ENCODE results near the gene DCAF4L1. TPM values are rescaled to one million over a fixed set of nuclear protein-coding genes. Genes with fewer than 3 reads are reported as not detected.

Gene DCAF4L1
- polyA plus RNA-seq, 1 donor from 2014 or later: 0.31 TPM

- no peaks in the 10 kb centered on the region for H3K9me2 ChIP-seq (ENCODE audit: insufficient read depth, low read length)
- H3K9me3 ChIP-seq (ENCODE audit: low read length): no peaks in the 10 kb centered on the region
- no peak overlapping the region for H3K9ac ChIP-seq (ENCODE audit: low read length)
- H2AFZ ChIP-seq (ENCODE audit: low read depth, low read length): no peak overlapping the region
- peaks cover 5% of the 10 kb centered on the region for H3K79me2 ChIP-seq (replicated peaks; ENCODE audit: insufficient read depth, low read length)
- H3K4me3 ChIP-seq (ENCODE audit: low read length): no peak overlapping the region
- no peaks in the 10 kb centered on the region for H3F3A ChIP-seq (ENCODE audit: insufficient read depth, low read length, poor library complexity, severe bottlenecking)
- H3K27me3 ChIP-seq (ENCODE audit: insufficient read depth, low read depth, low read length): no peaks in the 10 kb centered on the region
- no peaks in the 10 kb centered on the region for H4K20me1 ChIP-seq (ENCODE audit: insufficient read depth)
- TF ChIP-seq REST (IDR thresholded peaks at IDR 0.05; ENCODE audit: borderline replicate concordance) (no peak), POLR2AphosphoS5 (IDR thresholded peaks at IDR 0.05) (no peak), SMC3 (conservative IDR thresholded peaks at IDR 0.05; ENCODE audit: poor library complexity) (no peak), MXI1 (conservative IDR thresholded peaks at IDR 0.05; ENCODE audit: poor library complexity, severe bottlenecking) (no peak), RAD21 (conservative IDR thresholded peaks at IDR 0.05) (no peak), EZH2 (IDR thresholded peaks at IDR 0.05; ENCODE audit: borderline replicate concordance, insufficient read depth, low read length, poor library complexity, severe bottlenecking) (no peak), TAF1 (IDR thresholded peaks at IDR 0.05; ENCODE audit: low read depth) (no peak), EP300 (conservative IDR thresholded peaks at IDR 0.05; ENCODE audit: poor library complexity, severe bottlenecking) (no peak)
- TF ChIP-seq, protein P1, sequence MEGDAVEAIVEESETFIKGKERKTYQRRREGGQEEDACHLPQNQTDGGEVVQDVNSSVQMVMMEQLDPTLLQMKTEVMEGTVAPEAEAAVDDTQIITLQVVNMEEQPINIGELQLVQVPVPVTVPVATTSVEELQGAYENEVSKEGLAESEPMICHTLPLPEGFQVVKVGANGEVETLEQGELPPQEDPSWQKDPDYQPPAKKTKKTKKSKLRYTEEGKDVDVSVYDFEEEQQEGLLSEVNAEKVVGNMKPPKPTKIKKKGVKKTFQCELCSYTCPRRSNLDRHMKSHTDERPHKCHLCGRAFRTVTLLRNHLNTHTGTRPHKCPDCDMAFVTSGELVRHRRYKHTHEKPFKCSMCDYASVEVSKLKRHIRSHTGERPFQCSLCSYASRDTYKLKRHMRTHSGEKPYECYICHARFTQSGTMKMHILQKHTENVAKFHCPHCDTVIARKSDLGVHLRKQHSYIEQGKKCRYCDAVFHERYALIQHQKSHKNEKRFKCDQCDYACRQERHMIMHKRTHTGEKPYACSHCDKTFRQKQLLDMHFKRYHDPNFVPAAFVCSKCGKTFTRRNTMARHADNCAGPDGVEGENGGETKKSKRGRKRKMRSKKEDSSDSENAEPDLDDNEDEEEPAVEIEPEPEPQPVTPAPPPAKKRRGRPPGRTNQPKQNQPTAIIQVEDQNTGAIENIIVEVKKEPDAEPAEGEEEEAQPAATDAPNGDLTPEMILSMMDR (IDR thresholded peaks at IDR 0.05; ENCODE audit: poor library complexity, severe bottlenecking): no peak
- peaks cover 5% of the 10 kb centered on the region for H3K36me3 ChIP-seq (ENCODE audit: insufficient read depth, low read length)
- no peak overlapping the region for H3K27ac ChIP-seq (ENCODE audit: low read length)
- no peak overlapping the region for H3K4me2 ChIP-seq (ENCODE audit: low read length)
Measured at GRCh38 chr4:41943506-41943905, 38.0 kb upstream of the DCAF4L1 start.

GRCh38 chr4:41944089-41944488, 37.5 kb upstream of the DCAF4L1 start:
- Histone ChIP-seq H3F3A (ENCODE audit: insufficient read depth, low read length, poor library complexity, severe bottlenecking) (no peaks in the 10 kb centered on the region), H3K4me3 (ENCODE audit: low read length) (no peak overlapping the region), H3K36me3 (ENCODE audit: insufficient read depth, low read length) (peaks cover 5% of the 10 kb centered on the region), H3K27ac (ENCODE audit: low read length) (no peak overlapping the region), H3K27me3 (ENCODE audit: insufficient read depth, low read depth, low read length) (no peaks in the 10 kb centered on the region), H3K9ac (ENCODE audit: low read length) (no peak overlapping the region), H4K20me1 (ENCODE audit: insufficient read depth) (no peaks in the 10 kb centered on the region), H2AFZ (ENCODE audit: low read depth, low read length) (no peak overlapping the region), H3K4me2 (ENCODE audit: low read length) (no peak overlapping the region), H3K9me2 (ENCODE audit: insufficient read depth, low read length) (no peaks in the 10 kb centered on the region), H3K79me2 (replicated peaks; ENCODE audit: insufficient read depth, low read length) (peaks cover 5% of the 10 kb centered on the region), H3K9me3 (ENCODE audit: low read length) (no peaks in the 10 kb centered on the region)
- TF ChIP-seq RAD21 (conservative IDR thresholded peaks at IDR 0.05) (no peak), TAF1 (IDR thresholded peaks at IDR 0.05; ENCODE audit: low read depth) (no peak), EP300 (conservative IDR thresholded peaks at IDR 0.05; ENCODE audit: poor library complexity, severe bottlenecking) (no peak)

GRCh38 chr4:41949531-41949930, 32.0 kb upstream of the DCAF4L1 start:
- Histone ChIP-seq H3K79me2 (replicated peaks; ENCODE audit: insufficient read depth, low read length) (no peaks in the 10 kb centered on the region), H3F3A (ENCODE audit: insufficient read depth, low read length, poor library complexity, severe bottlenecking) (no peaks in the 10 kb centered on the region), H3K27me3 (ENCODE audit: insufficient read depth, low read depth, low read length) (no peaks in the 10 kb centered on the region), H3K4me2 (ENCODE audit: low read length) (no peak overlapping the region), H3K9ac (ENCODE audit: low read length) (no peak overlapping the region), H2AFZ (ENCODE audit: low read depth, low read length) (no peak overlapping the region), H3K4me3 (ENCODE audit: low read length) (no peak overlapping the region), H4K20me1 (ENCODE audit: insufficient read depth) (no peaks in the 10 kb centered on the region), H3K27ac (ENCODE audit: low read length) (no peak overlapping the region), H3K9me3 (ENCODE audit: low read length) (no peaks in the 10 kb centered on the region), H3K9me2 (ENCODE audit: insufficient read depth, low read length) (no peaks in the 10 kb centered on the region), H3K36me3 (ENCODE audit: insufficient read depth, low read length) (peaks cover 17% of the 10 kb centered on the region)
- no peak for TF ChIP-seq EZH2 (IDR thresholded peaks at IDR 0.05; ENCODE audit: borderline replicate concordance, insufficient read depth, low read length, poor library complexity, severe bottlenecking)
- no peak for TF ChIP-seq POLR2AphosphoS5 (IDR thresholded peaks at IDR 0.05)
- no peak for TF ChIP-seq RAD21 (conservative IDR thresholded peaks at IDR 0.05)
- TF ChIP-seq EP300 (conservative IDR thresholded peaks at IDR 0.05; ENCODE audit: poor library complexity, severe bottlenecking): no peak
- TF ChIP-seq REST (IDR thresholded peaks at IDR 0.05; ENCODE audit: borderline replicate concordance): no peak
- TF ChIP-seq SMC3 (conservative IDR thresholded peaks at IDR 0.05; ENCODE audit: poor library complexity): no peak
- TF ChIP-seq TAF1 (IDR thresholded peaks at IDR 0.05; ENCODE audit: low read depth): no peak
- no peak for TF ChIP-seq MXI1 (conservative IDR thresholded peaks at IDR 0.05; ENCODE audit: poor library complexity, severe bottlenecking)
- TF ChIP-seq, protein P1 (IDR thresholded peaks at IDR 0.05; ENCODE audit: poor library complexity, severe bottlenecking): no peak

All from neural cell (in vitro differentiated cells).